CD4-positive, CD25-positive, alpha-beta regulatory T cell (primary cell): ENCODE data around the gene CFAP65. TPM values are rescaled to one million over a fixed set of nuclear protein-coding genes. Genes with fewer than 3 reads are reported as not detected.

Experiments used
- ATAC-seq, 2 donors: fragments of 150-1000 bp; cut with Tn5 transposase; one replicate each; pipeline ENCODE4 v1.10.0; 2021; ENCODE audit warnings: low read depth in 2 of 2, moderate number of reproducible peaks in 2 of 2, moderate library complexity in 1 of 2
- DNase-seq, 3 donors: peaks; one replicate each; pipeline versions ENCODE4 v3.0.0 to v3.0.0-alpha.2; 2012 to 2022; ENCODE audit warnings: mixed read lengths in 1 of 3
- H3K27ac ChIP-seq: one replicate; pipeline ENCODE4 v1.7.0; 2013; ENCODE audit warnings: mild to moderate bottlenecking, low read length; ENCODE audit not compliant: insufficient read depth, poor library complexity, severe bottlenecking
- H3K27me3 ChIP-seq: one replicate; pipeline ENCODE4 v1.7.0; 2013; ENCODE audit warnings: low read length; ENCODE audit not compliant: control insufficient read depth, insufficient read depth
- H3K36me3 ChIP-seq: one replicate; pipeline ENCODE4 v1.7.0; 2013; ENCODE audit warnings: mild to moderate bottlenecking, low read length, moderate library complexity; ENCODE audit not compliant: control insufficient read depth, insufficient read depth
- H3K4me1 ChIP-seq: 2 replicates; pipeline ENCODE4 v1.7.0; 2013; ENCODE audit warnings: mild to moderate bottlenecking, low read length; ENCODE audit not compliant: insufficient read depth, control insufficient read depth, poor library complexity, severe bottlenecking
- H3K4me3 ChIP-seq: one replicate; pipeline ENCODE4 v1.7.0; 2013; ENCODE audit warnings: low read depth, mild to moderate bottlenecking, low read length, moderate library complexity
- H3K9me3 ChIP-seq, 2 experiments: 1 replicate in 1 of 2; 2 replicates in 1 of 2; pipeline ENCODE4 v1.7.0; 2013; ENCODE audit warnings: low read length in 2 of 2, mild to moderate bottlenecking in 1 of 2, moderate library complexity in 1 of 2; ENCODE audit not compliant: control insufficient read depth in 2 of 2
- H3K27ac Mint-ChIP-seq, 3 donors: one replicate each; pipeline ENCODE4 v1.8.0; 2020 to 2022; ENCODE audit warnings: mild to moderate bottlenecking in 3 of 3, mixed read lengths in 3 of 3, moderate library complexity in 2 of 3
- H3K27me3 Mint-ChIP-seq: one replicate; pipeline ENCODE4 v1.8.0; 2022; ENCODE audit warnings: mild to moderate bottlenecking, mixed read lengths
- H3K36me3 Mint-ChIP-seq: one replicate; pipeline ENCODE4 v1.8.0; 2020; ENCODE audit warnings: mixed read lengths
- H3K4me1 Mint-ChIP-seq, 4 donors: one replicate each; pipeline ENCODE4 v1.8.0; 2020 to 2022; ENCODE audit warnings: mixed read lengths in 4 of 4, mild to moderate bottlenecking in 1 of 4
- H3K4me3 Mint-ChIP-seq, 4 donors: one replicate each; pipeline ENCODE4 v1.8.0; 2020 to 2022; ENCODE audit warnings: mild to moderate bottlenecking in 4 of 4, mixed read lengths in 4 of 4, moderate library complexity in 3 of 4
- H3K9me3 Mint-ChIP-seq, 7 donors: one replicate each; pipeline ENCODE4 v1.8.0; 2020 to 2022; ENCODE audit warnings: mixed read lengths in 7 of 7, mild to moderate bottlenecking in 3 of 7, moderate library complexity in 2 of 7
- polyA plus RNA-seq, 4 donors: library from polyadenylated mRNA; unstranded; fragments of 300-500 nt; fragmentation: Illumina TruSeq; gene quantifications; one replicate each; pipeline ENCODE4 v1.2.3, GENCODE V29; 2021
- total RNA-seq: library from RNA; stranded (reverse); gene quantifications from one replicate; pipeline ENCODE4 v1.2.3, GENCODE V29; 2022

Gene CFAP65
- total and polyA plus RNA-seq, 5 donors from 2014 or later: not detected

DNA sequence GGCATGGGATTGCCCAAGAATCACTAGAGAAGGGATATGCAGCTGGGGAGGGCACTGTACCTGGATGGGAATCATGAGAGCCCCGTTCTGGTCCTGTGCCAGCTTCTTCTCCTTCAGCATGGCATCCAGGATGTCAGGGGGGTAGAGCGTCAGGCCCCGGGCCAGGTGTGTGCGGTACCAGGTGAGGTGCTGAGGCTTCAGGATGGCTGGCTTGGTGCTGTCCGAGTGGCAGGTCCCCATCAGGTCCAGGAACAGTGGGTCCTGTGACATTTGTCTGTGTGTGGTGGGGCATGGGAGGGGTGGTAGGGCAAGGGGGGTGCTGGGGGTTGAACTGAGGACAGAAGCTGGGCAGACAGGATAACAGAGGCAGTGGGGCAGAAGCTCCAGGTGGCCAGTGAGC is 13.2 kb downstream of the CFAP65 start:
- peaks cover 0 to 3% (median 0%) of the 10 kb centered on the region in 4 donors for H3K4me1 Mint-ChIP-seq
- H3K36me3 ChIP-seq: no peaks in the 10 kb centered on the region
- H3K9me3 ChIP-seq: no peaks in the 10 kb centered on the region

GRCh38 chr2:219027511-219028055 is 13.7 kb downstream of the CFAP65 start:
- Mint-ChIP-seq H3K36me3 (no peaks in the 10 kb centered on the region), H3K4me1 (peaks cover 0 to 3% (median 0%) of the 10 kb centered on the region in 4 donors), H3K4me3 (no peak overlapping the region), H3K27ac (no peak overlapping the region), H3K27me3 (peaks cover 16% of the 10 kb centered on the region), H3K9me3 (no peaks in the 10 kb centered on the region)
- Histone ChIP-seq H3K4me3 (no peak overlapping the region), H3K27ac (no peak overlapping the region), H3K27me3 (peaks cover 3% of the 10 kb centered on the region), H3K36me3 (no peaks in the 10 kb centered on the region), H3K4me1 (no peaks in the 10 kb centered on the region), H3K9me3 (no peaks in the 10 kb centered on the region)
- DNase-seq (no peak), ATAC-seq (no peak)

More for the DNA sequence above, 13.2 kb downstream of the CFAP65 start:
- DNase-seq (no peak), ATAC-seq (no peak)
- Histone ChIP-seq H3K4me1 (no peaks in the 10 kb centered on the region), H3K4me3 (no peak overlapping the region), H3K27ac (no peak overlapping the region), H3K27me3 (peaks cover 3% of the 10 kb centered on the region)
- Mint-ChIP-seq H3K4me3 (no peak overlapping the region), H3K9me3 (no peaks in the 10 kb centered on the region), H3K27me3 (peaks cover 17% of the 10 kb centered on the region), H3K36me3 (no peaks in the 10 kb centered on the region), H3K27ac (no peak overlapping the region)

GRCh38 chr2:219026946-219027345 is 14.4 kb downstream of the CFAP65 start:
- Mint-ChIP-seq H3K27ac (no peak overlapping the region), H3K9me3 (no peaks in the 10 kb centered on the region), H3K36me3 (no peaks in the 10 kb centered on the region), H3K27me3 (peaks cover 15% of the 10 kb centered on the region), H3K4me1 (peaks cover 0 to 3% (median 0%) of the 10 kb centered on the region in 4 donors), H3K4me3 (no peak overlapping the region)
- no peaks in the 10 kb centered on the region for H3K4me1 ChIP-seq
- H3K4me3 ChIP-seq: no peak overlapping the region
- H3K27me3 ChIP-seq: no peaks in the 10 kb centered on the region
- no peaks in the 10 kb centered on the region for H3K36me3 ChIP-seq
- ATAC-seq: no peak
- no peak for DNase-seq
- no peak overlapping the region for H3K27ac ChIP-seq
- no peaks in the 10 kb centered on the region for H3K9me3 ChIP-seq

DNA sequence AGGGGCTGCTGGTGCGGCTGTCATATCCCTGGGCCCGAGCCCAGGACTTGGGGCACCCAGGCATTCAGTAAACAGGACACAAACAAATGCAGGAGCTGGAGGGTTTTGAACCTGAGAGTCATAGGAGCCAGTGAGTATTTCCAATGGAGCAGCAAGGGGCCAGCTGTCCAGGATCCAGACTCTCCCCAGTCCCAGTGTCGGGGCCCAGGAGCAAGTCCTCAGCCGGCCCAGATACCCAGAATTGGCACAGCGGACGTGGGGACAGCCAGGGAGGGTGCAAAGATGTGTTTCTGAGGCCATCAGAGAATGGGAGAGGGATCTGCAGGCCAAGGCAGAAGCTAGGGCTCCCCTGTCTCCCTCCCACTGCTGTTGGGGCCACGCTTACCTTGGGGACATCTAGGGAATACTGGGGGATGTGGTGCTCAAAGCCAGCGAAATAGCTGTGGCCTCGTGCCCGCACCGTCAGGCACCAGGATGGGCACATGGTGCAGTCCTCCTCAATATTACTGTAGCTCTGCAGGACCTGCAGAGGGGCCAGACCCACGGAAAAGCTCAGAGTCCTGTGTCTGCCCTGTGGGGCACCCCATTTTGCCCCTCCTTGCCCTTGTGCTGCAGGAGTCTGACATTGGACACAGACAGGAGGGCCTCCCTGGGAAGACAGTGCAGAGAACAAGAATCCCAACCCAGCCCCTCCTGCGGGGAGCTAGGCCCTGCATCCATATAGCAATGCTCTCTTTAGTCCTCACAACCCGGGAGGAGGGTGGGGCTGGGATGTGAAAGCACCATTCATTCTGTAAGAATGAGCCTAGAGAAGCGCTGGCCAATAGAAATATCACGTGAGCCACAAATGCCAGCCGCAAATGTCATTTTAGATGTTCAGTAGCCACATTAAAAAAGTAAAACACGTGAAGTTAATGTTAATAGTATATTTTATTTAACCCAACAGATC is 15.4 kb downstream of the CFAP65 start:
- Histone ChIP-seq H3K27me3 (no peaks in the 10 kb centered on the region), H3K9me3 (no peaks in the 10 kb centered on the region), H3K4me3 (no peak overlapping the region), H3K4me1 (no peaks in the 10 kb centered on the region), H3K27ac (no peak overlapping the region), H3K36me3 (no peaks in the 10 kb centered on the region)
- H3K9me3 Mint-ChIP-seq: no peaks in the 10 kb centered on the region
- no peak overlapping the region for H3K27ac Mint-ChIP-seq
- H3K36me3 Mint-ChIP-seq: no peaks in the 10 kb centered on the region
- peaks cover 0 to 3% (median 0%) of the 10 kb centered on the region in 4 donors for H3K4me1 Mint-ChIP-seq
- DNase-seq (no peak), ATAC-seq (no peak)
- peaks cover 15% of the 10 kb centered on the region for H3K27me3 Mint-ChIP-seq
- H3K4me3 Mint-ChIP-seq: no peak overlapping the region

DNA sequence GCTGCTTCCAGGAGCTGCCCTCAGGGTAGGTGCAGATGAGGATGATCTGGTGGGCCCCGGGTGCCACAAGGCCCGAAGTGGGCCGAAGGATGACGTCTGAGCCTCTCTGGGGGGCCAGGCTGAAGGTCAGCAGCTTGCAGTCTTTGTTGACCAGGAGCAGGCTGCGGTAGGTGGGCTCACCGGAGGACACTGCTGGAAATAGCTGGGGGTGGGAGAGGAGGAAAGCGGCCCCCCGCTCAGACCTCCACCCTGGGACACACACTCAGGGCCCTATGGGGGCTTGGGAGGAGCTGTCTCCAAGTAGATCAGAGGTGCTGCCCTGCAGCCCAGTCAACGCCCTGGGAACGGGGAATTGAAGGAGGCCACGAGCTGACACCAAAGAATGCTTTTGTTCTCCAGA is 17.3 kb downstream of the CFAP65 start:
- no peaks in the 10 kb centered on the region for H3K9me3 ChIP-seq
- Mint-ChIP-seq H3K4me3 (no peak overlapping the region), H3K4me1 (no peaks in the 10 kb centered on the region), H3K9me3 (no peaks in the 10 kb centered on the region), H3K36me3 (no peaks in the 10 kb centered on the region), H3K27me3 (peaks cover 14% of the 10 kb centered on the region), H3K27ac (no peak overlapping the region)
- no peak for DNase-seq
- no peak overlapping the region for H3K4me3 ChIP-seq
- no peaks in the 10 kb centered on the region for H3K27me3 ChIP-seq
- H3K4me1 ChIP-seq: no peaks in the 10 kb centered on the region
- H3K36me3 ChIP-seq: no peaks in the 10 kb centered on the region
- no peak for ATAC-seq
- no peak overlapping the region for H3K27ac ChIP-seq

- Histone ChIP-seq H3K27ac (no peak overlapping the region), H3K4me3 (no peak overlapping the region), H3K36me3 (no peaks in the 10 kb centered on the region), H3K9me3 (no peaks in the 10 kb centered on the region), H3K27me3 (no peaks in the 10 kb centered on the region), H3K4me1 (no peaks in the 10 kb centered on the region)
- Mint-ChIP-seq H3K4me3 (no peak overlapping the region), H3K4me1 (no peaks in the 10 kb centered on the region), H3K27me3 (peaks cover 14% of the 10 kb centered on the region), H3K9me3 (no peaks in the 10 kb centered on the region), H3K36me3 (no peaks in the 10 kb centered on the region), H3K27ac (no peak overlapping the region)
- DNase-seq (no peak), ATAC-seq (no peak)
Observed at GRCh38 chr2:219023045-219023605, 18.2 kb downstream of the CFAP65 start.

DNA sequence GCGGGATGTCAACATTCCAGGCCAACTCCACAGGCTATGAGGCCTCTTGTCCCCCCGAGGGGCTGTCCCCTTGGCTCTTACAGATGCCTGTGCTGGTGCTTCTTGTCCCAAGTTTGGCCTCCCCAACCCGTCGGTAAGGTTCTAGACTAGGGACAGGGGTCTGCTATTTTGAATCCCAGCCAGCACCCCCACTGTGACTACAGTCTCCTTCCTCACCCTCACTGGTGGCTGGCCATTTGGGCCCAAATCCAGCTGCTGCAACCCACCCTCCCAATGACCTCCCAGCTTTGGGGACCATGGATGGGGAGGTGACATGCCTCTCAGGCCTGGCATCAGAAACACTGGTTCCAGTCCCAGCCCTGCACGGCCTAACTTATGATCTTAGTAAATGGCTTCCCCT is 18.7 kb downstream of the CFAP65 start:
- DNase-seq: no peak
- Histone ChIP-seq H3K27me3 (no peaks in the 10 kb centered on the region), H3K4me3 (no peak overlapping the region), H3K36me3 (no peaks in the 10 kb centered on the region), H3K27ac (no peak overlapping the region), H3K9me3 (no peaks in the 10 kb centered on the region), H3K4me1 (no peaks in the 10 kb centered on the region)
- H3K36me3 Mint-ChIP-seq: no peaks in the 10 kb centered on the region
- H3K4me1 Mint-ChIP-seq: no peaks in the 10 kb centered on the region
- H3K27me3 Mint-ChIP-seq: peaks cover 14% of the 10 kb centered on the region
- H3K27ac Mint-ChIP-seq: no peak overlapping the region
- H3K4me3 Mint-ChIP-seq: no peak overlapping the region
- H3K9me3 Mint-ChIP-seq: no peaks in the 10 kb centered on the region
- no peak for ATAC-seq
